D721Med (cell line): ENCODE results near the gene KCNIP4.

Source experiments
- DNase-seq: peaks from one replicate; pipeline ENCODE4 v3.0.0; 2011; ENCODE audit warnings: low spot score; ENCODE audit not compliant: insufficient read length
- FAIRE-seq: peaks from 2 replicates; lab custom pipeline; 2011; peaks lifted over from hg19 to GRCh38; lab: Jason Lieb, UNC
- TF ChIP-seq, protein P1 (sequence below): IDR thresholded peaks from 2 replicates; pipeline ENCODE4 v1.5.1; 2012; ENCODE audit warnings: mild to moderate bottlenecking, control low read depth; ENCODE audit not compliant: insufficient read depth; ENCODE audit errors: missing control alignments

Gene KCNIP4

DNA sequence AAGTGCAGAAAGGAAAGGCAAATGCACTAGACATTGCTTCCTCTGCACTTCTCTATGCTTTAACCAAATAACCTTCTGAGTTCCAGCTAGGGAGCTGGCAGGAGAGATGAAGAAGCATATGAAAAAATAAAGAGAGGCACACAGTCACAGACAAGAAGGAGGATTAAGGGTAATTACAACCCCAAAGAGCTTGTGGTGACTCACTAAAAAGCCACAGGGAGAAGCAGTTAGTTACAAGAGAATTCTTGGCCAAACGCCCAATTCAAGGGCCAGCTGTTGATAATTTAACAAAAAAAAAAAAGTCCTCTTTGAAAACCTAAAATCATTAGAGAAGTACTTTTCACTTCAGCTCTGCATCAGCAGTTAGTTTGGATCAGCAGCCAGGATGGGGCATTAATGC lies 478.0 kb downstream of the KCNIP4 start:
- DNase-seq (no peak), FAIRE-seq (no peak)

DNA sequence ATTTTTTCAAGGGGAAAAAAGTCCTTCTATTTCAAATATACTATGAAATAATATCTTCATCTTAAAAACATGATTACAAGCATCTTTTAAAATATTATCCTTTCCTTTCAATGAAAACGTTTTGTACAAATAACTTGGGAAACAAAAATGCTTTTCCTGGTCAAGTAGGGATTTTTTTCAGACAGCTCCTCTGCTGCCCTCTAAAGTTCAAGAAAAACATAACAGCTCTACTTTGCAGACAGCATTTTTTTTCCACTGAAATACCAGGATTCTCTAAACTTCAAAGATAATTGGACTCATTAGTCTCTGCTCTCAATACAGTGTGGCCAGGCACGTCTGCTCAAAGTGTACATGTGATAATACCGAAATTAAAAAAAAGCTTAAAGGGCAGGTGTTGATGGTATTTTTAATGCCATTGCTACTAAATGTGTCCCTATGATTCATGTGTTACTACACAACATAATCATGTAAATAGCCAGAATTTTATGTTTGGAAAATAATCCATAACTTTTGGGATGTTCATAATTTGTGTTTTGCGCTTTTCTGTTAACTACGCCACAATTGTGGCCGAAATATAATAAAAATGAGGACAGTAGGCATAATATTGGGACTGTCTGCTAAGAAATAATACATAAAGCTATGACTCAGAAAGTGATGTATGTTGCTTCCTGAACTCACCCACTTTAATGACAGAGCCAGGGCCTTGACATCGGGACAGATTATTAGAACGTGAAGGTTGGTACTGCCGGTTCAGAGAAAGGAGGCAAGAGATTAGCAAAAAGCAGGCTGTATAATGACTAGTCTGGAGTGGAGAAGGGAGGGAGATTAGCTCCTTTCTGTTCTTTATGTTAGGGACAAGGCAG lies 478.9 kb downstream of the KCNIP4 start:
- TF ChIP-seq, protein P1, sequence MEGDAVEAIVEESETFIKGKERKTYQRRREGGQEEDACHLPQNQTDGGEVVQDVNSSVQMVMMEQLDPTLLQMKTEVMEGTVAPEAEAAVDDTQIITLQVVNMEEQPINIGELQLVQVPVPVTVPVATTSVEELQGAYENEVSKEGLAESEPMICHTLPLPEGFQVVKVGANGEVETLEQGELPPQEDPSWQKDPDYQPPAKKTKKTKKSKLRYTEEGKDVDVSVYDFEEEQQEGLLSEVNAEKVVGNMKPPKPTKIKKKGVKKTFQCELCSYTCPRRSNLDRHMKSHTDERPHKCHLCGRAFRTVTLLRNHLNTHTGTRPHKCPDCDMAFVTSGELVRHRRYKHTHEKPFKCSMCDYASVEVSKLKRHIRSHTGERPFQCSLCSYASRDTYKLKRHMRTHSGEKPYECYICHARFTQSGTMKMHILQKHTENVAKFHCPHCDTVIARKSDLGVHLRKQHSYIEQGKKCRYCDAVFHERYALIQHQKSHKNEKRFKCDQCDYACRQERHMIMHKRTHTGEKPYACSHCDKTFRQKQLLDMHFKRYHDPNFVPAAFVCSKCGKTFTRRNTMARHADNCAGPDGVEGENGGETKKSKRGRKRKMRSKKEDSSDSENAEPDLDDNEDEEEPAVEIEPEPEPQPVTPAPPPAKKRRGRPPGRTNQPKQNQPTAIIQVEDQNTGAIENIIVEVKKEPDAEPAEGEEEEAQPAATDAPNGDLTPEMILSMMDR: peak; percentile 71
- FAIRE-seq (peak; percentile 81), DNase-seq (no peak)

More for the DNA sequence above, 478.0 kb downstream of the KCNIP4 start:
- TF ChIP-seq, protein P1: no peak

DNA sequence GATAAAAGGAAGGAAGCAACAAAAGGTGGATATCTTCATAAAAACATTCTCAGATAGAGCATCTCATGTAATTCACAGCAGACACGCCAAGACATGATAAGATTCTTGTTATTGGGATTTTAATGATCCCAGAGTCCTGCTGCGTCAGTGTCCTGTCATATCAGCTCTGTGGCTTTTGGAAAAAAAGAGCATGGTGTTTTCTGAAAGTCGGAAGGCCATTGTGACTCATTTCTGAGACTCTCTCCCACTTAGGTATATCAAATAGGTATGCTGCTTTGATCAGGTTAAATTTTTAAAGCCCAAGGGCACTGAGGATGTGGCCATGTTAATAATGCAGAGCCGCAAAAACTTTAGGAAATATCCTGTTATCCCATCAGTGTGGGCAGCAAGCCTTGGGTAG lies 481.0 kb downstream of the KCNIP4 start:
- DNase-seq (no peak), FAIRE-seq (no peak)
- TF ChIP-seq, protein P1: no peak

DNA sequence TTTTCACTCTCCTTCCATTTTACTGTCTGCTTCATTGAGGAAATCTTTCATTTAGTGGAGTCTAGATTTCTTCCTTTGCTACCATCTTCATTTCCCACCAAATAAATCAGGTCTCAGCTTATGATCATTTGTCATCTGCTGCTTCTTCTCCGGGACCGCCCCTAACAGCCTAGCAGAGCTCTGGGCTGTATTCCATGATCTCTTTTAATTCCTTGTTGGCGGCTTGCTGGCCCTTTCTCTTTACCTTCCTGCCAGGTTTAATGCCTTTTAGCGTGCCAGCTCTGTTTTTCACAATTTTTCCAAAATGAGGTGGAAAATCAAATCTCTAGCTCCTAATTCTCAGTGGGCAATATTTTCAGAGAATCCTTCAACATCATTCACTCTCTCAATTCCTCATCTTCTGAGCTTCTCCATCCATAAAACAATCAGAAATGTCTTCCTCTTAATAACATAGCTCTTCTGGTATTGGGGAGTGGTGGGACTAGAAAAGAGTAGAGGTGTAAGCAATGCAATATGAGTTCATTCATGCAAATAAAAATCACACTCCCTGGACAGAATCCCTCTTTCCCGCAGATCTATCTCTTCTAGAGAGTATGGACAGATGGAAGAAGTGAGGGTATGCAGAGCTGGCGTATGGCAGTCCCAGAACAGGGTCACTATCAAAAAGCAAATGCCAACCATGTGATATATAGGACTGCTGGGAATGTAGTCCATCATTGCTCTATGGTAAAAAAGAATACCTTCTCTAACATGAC lies 491.3 kb downstream of the KCNIP4 start:
- TF ChIP-seq, protein P1: no peak
- FAIRE-seq (no peak), DNase-seq (no peak)

DNA sequence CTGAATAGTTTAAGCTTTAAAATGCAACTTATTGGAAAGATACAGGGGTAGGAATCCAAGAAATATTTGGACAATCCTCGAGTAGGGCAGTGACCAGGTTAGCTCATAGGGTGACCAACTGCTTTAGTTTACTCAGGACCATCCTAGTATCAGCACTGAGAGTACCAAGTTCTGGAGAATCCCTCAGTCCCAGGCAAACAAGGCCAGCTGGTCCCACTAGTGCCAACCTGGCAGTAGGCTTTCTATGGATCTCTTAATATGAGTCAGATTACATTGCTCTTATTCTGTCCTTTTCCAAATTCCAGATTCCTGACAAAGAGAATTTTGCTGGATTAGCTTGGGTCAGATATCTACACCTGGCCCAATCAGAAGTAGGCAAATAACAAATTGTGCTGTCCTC lies 493.7 kb downstream of the KCNIP4 start:
- TF ChIP-seq, protein P1: no peak
- FAIRE-seq: no peak

DNA sequence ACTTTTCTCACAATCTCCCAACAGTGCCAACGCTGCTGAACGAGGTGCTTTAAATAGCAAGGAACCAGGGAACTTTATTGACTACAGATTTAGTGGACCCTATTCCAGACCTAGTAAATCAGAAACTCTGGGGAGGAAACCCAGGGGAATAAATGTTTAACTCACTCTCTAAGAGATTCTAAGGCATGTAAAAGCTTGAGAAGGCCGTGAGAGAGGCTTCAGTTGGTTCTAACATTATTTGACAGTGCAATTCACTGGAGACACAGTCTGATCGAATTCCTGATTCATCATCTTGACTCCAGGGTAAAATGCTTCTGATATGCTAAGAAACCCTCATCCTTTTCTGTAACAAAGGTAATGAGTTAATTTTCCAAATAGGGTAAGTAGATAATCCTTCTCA lies 494.4 kb downstream of the KCNIP4 start:
- TF ChIP-seq, protein P1: no peak
- FAIRE-seq (no peak), DNase-seq (no peak)

More for the DNA sequence above, 493.7 kb downstream of the KCNIP4 start:
- DNase-seq: no peak
